ENCODE data around the gene NAGA.

NAGA gene

DNA sequence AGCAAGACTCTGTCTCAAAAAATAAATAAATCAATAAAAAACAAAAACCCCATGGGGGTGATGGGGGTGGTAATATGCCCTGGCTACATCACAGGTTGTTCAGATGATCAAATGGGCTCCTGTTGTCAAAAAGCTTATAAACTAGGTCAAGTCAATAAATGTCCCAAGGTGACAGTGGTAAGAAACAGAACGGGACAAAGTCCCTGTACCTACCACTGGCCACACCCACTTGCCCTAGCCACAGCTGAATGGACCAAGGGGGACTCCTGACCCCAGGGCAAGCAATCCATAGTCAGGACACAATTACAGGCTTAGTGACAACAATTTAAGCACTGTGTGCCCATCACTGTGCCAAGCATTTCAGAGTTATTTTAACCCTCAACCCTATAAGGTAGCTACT is 6.0 kb downstream of the NAGA start:
- DNase-seq, result peak in 1 of 42 donors; percentile 31
- intact Hi-C loops (cut with DNase I), result no loop called here

DNA sequence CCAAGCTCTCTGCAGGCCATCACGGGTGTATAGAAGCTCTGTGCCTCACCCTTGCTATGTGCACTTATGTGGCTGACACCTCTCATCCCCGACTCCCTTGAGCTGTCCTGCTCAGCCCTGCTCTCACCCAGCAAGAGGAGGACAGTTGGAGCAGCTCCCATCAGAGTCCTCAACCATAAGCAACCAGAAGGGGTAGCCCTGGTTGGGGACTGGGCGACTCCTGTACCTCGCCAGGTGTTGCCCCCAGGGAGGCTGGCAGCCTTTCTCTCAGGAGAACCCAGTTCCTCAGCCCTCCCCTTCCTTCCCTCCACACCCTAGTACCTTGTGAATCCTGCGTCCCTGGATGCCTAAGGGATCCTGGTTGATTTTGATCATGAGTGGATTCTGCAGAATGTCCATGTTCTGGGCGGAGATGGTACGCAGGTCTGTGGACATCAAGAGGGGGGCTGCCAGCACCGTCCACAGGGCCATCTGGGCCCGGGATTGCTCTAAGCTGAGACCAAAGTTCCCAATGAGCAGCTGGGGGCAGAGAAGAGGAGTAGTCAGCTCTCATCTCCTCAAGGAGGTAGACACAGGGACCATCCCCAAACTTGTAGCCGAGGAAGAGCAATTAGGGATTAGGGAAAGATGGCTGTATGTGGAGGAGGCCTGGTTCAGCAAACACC is 8.0 kb downstream of the NAGA start:
- peak in 4 of 42 donors; percentile 5 to 18 (median 10) for DNase-seq
- intact Hi-C loops (cut with DNase I), result no loop called here

DNA sequence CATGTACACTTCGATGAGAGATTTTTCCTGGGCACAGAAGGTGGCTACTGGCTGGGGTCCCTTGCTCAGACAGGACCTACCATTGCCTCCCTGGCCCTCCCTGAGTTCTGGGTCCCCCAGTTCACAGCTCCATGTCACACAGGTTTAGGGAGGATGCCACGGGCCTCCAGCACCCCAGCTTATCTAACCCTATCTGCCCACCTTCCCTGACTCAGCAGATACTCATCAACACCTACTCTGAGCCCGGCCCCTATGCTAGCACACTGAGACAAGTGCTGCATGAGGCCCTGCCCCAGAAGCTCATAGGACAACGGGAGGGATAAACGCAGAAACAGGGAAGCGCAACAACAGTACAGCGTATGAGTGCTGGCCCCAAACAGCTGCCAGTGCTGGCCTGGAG is 9.6 kb downstream of the NAGA start:
- intact Hi-C loops (cut with DNase I), result no loop called here
- peak in 41 of 42 donors; percentile 20 to 89 (median 58) for DNase-seq

DNA sequence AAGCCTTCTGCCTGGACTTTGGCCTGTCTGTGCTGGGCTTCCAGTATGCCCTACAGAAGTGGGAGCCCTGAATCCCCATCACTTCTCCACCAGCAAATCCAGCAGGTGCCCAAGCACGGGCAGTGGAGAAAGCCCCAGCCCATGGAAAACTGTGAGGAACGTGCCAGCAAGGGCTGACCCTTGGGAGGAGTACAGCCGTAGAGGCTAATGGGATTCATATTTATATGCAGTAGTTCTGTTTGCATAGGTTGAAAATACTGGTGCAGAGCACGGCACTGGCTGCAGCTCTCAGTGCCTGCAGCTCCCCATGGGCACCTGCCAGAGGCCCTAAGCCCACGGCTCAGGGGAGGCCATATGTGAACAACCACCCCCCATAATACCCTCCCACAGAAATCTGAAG is 10.1 kb downstream of the NAGA start:
- intact Hi-C loops (cut with DNase I), result no loop called here
- peak in 6 of 42 donors; percentile 3 to 32 (median 19) for DNase-seq

DNA sequence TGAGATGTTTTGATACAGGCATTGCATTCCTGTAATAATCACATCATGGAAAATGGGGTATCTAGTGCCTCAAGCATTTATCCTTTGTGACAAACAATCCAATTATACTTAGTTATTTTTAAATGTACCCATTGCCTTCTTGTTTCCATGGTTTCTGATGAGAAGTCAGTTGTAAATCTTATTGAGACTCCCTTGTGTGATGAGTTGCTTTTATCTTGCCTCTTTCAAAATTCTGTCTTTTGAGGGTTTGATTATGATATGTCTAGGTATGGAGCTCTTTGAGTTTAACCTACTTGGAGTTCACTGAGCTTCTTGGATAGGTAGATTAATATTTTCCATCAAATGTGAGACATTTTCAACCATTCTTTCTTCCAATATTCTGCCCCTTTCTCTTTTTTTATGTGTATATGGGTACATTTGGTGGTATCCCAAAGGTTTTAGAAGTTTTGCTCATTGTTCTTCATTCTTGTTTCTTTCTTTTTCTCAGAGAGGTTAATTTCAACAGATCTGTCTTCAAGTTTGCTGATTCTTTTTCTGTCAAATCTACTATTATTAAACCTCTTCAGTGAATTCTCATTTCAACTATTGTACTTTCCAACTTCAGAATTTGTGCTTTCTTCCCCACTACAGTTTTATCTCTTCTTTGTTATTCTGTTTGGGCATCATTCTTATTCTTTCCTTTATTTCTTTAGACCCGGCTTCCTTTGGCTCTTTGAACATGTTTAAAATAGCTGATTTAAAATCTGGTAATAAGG is 13.7 kb downstream of the NAGA start:
- no peak for DNase-seq
- intact Hi-C loops (cut with DNase I), result no loop called here

DNA sequence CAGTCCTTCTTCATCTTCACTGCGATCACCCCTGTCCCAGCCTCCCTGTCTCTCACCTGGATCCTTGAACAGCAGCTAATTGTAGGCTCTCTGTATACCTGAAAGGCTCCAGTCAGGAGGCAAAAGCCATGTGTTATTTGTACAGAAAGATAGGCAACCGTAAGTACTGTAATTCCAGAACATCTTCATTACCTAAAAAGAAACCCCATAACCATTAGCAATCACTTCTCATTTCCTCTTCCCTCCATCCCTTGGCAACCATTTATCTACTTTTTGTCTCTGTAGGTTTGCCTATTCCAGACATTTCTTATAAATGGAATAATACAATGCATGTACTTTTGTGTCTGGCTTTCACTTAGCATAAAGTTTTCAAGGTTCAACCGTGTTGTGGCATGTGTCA is 17.8 kb downstream of the NAGA start:
- DNase-seq, result peak in 1 of 42 donors; percentile 15
- intact Hi-C loops (cut with DNase I), result no loop called here

DNA sequence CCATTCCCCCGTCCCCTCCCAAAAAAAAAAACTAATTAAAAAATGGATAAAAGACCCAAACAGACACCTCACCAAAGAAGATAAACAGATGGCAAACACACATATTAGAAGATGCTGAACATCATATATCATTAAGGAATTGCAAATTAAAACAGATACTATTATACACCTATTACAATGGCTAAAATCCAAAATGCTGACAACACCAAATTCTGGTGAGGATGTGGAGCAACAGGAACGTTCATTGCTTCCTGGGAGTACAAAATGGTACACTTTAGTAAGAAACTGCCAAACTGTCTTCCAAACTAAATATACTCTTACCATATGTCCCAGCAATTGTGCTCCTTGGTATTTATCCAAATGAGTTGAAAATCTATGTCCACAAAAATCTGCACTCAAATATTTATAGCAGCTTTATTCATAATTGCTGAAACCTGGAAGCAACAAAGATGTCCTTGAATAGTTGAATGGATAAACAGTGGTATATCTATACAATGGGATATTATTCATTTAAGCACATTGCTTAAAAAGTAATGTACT is 19.9 kb downstream of the NAGA start:
- intact Hi-C loops (cut with DNase I), result no loop called here
- no peak for DNase-seq

DNA sequence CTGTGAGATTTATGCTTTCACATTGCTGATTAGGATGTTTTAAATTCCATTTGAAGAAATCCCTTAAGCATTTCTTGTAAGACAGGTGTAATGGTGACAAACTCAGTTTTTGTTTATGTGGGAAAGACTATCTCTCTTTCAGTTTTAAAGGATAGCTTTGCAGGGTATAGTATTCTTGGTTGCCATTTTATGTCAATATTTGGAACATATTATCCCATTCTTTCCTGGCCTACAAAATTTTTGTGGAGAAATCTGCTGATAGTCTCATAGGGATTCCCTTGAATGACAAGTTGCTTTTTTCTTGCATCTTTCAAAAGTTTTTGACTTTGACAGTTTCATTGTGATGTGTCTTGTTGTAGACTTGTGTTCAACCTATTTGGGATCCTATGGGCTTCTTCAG is 28.8 kb downstream of the NAGA start:
- DNase-seq, result no peak
- intact Hi-C loops (cut with DNase I), result no loop called here

DNA sequence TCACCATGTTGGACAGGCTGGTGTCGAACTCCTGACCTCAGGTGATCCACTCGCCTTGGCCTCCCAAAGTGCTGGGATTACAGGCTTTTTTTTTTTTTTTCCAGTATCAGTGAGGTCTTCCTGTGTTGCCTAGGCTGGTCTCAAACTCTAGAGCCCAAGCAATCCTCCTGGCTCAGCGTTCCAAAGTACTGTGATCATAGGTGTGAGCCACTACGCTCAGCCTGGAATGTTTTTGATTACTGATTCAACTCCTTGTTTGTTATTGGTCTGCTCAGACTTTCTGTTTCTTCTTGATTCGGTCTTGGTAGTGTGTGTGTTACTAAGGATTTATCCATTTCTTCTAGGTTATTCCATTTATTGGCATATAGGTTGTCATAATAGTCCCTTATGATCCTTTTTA is 31.3 kb downstream of the NAGA start:
- no peak for DNase-seq
- intact Hi-C loops (cut with DNase I), result no loop called here

DNA sequence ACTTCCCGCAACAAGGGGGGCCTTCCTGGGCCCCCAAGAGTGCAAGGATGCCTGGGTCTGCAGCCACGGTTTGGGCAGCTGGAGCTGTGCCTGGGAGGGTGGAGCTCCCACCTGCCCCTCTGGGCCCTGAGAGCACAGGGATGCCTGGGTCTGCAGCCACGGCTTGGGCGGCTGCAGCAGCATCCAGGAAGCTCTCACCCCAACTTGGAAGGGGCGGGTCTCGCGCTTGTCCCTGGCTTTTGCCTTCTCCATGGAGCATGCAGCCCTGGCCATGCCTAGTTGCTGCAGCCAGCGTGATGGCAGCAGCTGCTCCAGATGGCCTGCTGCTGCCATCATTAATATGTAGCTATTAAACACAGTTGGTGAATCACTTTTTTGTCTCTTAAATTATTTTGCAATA is 35.4 kb downstream of the NAGA start:
- DNase-seq, result no peak
- intact Hi-C loops (cut with DNase I), result no loop called here

DNA sequence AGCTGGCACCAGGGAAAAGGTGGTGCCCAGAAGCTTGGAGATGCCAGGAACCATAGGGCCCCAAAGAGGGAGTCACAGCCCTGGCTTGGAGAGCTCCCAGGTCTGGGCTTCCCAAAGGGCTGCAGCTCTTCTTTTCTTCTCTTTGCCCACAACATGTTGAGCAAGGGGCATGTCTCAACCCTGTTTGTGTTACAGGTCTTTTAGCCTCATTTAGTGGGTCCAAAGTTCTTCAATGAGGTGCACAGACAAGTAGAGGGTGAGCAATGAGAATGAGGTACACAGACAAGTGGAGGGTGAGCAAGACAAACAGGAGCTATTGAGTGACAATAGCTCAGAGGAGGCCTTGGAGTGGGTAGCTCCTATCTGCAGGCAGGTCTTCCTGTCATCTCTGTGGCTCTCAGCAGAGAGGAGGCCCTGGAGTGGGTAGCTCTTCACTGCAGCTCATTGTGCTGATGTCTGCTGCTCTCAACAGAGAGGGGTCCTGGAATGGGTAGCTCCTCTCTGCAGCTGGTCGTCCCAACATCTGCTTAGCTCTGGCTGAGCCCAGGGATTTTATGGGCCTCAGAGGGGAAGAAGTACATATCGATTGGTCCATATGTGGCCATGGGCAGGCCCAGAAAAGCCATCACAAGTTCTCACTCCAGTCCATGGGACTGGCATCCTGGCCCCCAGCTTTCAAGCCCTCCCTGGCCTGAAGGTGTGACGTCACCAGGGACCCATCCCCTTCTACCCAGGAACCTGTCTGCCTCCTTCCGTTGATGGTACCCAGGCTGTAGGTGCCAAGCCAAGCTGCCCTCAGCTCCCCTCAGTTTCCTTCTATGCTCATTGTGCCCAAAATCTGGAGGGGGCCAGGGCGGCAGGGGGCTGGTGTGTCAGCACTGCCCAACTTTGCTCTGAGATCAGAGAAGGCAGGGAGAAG is 37.1 kb downstream of the NAGA start:
- intact Hi-C loops (cut with DNase I), result no loop called here
- DNase-seq, result no peak

DNA sequence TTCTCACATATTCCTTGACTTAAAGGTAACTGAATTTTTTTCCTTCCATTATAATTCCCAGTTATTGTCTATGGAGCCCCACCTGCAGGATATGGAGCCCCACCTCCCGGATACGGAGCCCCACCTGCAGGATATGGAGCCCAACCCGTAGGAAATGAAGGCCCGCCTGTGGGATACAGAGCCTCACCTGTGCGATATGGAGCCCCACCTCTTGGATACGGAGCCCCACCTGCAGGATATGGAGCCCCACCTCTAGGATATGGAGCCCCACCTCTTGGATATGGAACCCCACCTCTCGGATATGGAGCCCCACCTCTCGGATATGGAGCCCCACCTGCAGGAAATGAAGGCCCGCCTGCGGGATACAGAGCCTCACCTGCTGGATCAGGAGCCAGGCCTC is 43.9 kb downstream of the NAGA start:
- no peak for DNase-seq
- intact Hi-C loops (cut with DNase I), result no loop called here

DNA sequence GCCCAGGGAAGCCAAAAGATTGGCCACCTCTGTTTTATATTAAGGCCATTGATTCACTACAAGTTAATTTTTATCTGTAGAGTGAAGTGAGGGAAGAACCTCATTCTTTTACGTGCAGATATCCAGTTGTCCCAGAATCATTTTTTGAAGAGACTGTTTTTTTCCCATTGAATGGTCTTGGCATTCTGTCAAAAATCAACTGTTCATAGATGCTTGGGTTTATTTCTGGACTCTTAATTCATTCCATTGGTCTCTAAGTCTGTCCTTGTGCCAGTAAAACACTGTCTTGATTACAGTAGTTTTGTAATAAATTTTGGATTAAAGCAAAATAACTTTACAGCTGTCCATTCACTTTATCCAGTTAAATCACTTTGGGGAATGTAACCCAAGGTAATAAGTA is 45.2 kb downstream of the NAGA start:
- DNase-seq, result no peak
- intact Hi-C loops (cut with DNase I), result no loop called here

DNA sequence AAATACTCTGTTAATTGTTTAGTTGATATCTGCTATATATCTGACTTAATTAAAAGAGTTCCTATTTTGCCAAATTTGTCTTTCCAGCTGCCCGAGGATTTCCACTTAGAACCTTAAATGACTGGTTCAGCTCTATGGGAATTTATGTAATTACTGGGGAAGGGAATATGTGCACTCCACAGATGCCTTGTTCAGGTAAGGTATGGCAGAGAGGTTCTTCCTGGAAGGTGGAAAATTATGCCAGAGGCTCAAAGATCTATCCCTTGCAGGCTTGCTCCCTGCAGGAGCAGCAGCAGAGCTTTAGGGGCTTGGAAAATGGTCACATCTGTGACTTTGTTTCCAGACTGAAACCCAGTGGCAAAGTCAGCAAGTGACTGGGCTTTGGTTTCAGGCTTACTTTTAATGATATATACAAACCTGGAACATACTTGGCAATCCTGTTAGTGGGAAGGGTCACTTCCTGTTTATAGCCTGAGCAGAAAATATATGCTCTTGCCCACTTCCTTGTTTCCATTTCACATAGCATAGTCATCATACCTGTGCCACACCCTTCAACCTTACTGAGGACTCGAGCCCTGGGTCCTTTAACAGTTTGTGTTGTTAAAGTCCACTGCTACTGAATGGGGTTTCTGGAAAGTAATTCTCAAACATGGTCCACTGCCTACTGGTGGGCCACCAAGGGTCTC is 48.3 kb downstream of the NAGA start:
- no peak for DNase-seq
- intact Hi-C loops (cut with DNase I), result no loop called here

DNA sequence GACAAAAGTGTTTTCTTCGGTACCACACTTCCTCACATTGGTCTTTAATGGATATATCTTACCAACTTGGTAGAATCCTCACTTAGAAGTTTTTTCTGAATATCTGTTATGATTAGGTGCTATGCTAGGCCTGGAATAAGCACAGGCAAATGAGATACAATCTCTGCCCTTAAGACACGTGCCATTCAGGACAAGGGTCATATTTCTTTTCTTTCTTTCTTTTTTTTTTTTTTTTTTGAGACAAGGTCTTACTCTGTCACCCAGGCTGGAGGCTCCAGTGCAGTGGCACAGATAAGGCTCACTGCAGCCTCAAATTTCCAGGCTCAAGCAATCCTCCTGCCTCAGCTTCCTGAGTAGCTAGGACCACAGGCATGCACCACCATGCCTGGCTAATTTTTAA is 49.0 kb downstream of the NAGA start:
- no peak for DNase-seq
- intact Hi-C loops (cut with DNase I), result no loop called here

DNA sequence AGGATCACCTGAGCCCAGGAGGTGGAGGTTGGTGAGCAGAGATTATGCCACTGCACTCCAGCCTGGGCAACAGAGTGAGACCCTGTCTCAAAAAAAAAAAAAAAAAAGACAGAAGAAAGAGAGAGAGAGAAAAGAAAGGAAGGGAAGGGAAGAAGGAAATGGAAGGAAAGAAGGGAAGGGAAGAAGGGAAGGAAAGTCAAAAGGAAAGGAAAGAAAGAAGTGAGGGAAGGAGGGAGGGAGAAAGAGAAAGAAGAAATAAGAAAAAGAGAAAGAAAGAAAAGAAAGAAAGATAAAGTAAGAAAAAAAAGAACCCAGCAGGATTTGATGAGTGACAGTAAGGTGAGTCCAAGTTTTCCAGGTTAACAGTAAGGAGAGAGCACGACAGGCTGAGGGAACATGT is 52.4 kb downstream of the NAGA start:
- no peak for DNase-seq
- intact Hi-C loops (cut with DNase I), result no loop called here

DNA sequence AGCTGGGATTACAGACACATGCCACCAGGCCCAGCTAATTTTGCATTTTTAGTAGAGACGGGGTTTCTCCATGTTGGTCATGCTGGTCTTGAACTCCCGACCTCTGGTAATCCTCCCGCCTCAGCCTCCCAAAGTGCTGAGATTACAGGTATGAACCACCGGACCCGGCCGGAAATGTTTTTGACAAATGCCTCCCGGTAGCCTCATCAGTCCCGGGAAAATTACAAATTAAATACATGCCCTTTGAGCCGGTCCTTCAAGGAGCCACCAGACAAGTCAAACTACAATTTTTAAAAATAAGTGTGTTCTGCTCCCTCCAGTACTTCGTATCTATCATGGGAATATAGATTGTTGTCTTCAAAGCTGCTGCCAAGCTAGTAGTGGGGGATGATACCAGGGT is 54.5 kb downstream of the NAGA start:
- intact Hi-C loops (cut with DNase I), result no loop called here
- no peak for DNase-seq

DNA sequence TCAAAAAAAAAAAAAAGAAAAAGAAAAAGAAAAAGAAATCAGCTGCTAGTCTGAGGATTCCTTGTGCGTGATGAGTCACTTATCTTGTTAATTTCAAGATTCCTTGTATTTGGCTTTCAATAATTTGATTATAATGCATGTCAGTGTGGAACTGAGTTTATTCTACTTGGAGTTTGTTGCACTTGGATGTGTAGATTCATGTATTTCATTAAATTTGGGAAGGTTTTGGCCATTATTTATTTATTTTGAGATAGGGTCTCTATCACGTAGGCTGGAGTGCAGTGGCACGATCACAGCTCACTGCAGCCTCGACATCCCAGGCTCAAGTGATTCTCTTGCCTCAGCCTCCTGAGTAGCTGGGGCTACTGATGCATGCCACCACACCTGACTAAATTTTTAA is 57.2 kb downstream of the NAGA start:
- intact Hi-C loops (cut with DNase I), result no loop called here
- no peak for DNase-seq

DNA sequence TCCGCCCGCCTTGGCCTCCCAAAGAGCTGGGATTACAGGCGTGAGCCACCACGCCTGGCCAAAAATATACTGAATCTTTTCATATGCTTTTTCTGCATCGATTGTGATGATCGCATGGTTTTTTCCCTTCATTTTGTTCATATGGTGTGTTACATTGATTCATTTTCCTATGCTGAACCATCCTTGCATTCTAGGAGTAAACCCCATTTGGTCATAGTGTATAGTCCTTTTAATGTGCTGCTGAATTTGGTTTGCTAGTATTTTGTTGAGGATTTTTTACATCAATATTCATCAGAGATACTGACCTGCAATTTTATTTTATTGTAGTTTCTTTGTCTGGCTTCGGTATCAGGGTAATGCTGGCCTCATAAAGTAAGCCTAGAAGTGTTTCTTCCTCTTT is 59.8 kb downstream of the NAGA start:
- DNase-seq, result no peak
- intact Hi-C loops (cut with DNase I), result no loop called here

Data from head of caudate nucleus (tissue), 42 donors.